Umbilical cord (tissue), 2 donors: ENCODE measurements around the gene RNF186. TPM values are rescaled to one million over a fixed set of nuclear protein-coding genes. Genes with fewer than 3 reads are reported as not detected.

Experiments used
- DNase-seq: peaks from one replicate; pipeline ENCODE4 v3.0.0-alpha.2; 2015; ENCODE audit warnings: low spot score
- total RNA-seq: library from RNA; depleted of rRNA; stranded (reverse); fragments of >200 nt; gene quantifications from one replicate; pipeline ENCODE4 v1.2.3, GENCODE V29; 2014; ENCODE audit warnings: low replicate concordance; ENCODE audit not compliant: insufficient read depth

RNF186 gene
- total RNA-seq, 1 donor from 2014 or later, result not detected

DNA sequence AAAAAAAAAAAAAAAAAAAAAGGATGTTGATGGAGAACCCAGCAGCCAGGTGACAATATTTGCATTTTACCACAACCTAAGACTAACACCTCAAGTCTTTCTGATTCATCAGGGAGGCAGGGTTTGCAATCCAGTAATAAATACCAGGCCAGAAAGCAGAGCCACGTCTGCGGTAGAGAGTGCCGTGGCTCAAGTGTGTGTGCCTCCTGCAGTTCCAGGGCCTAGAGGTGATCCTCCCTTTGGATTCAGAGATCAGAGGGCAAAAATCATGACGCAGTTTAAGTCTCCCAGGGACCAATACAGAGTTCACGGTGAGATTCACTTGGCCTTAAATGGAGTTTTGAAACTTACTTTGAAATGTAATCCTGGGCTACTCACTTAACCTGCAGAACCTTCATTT, 50.2 kb downstream of the RNF186 start:
- DNase-seq, result no peak

Other genes with a start within 250 kb of the RNF186 start
- gene NBL1, start 171.0 kb downstream of the RNF186 start, total RNA-seq, result 15.9 TPM
- gene HTR6, start 150.4 kb downstream of the RNF186 start, total RNA-seq, result not detected
- 4.1 TPM for gene TMCO4, start 15.4 kb downstream of the RNF186 start, total RNA-seq
- gene OTUD3, start 67.1 kb upstream of the RNF186 start, total RNA-seq, result 8.4 TPM
- gene PLA2G2E, start 108.3 kb upstream of the RNF186 start, total RNA-seq, result not detected
- 12.3 TPM for gene PLA2G2A, start 164.3 kb upstream of the RNF186 start, total RNA-seq